Pancreas (tissue), 10 donors: Measurements from ENCODE around the gene TRAPPC6A. TPM values are rescaled to one million over a fixed set of nuclear protein-coding genes. Genes with fewer than 3 reads are reported as not detected.
A peak's percentile ranks its signal among the peaks of the same experiment; 100 is the strongest.

Experiments used
- ATAC-seq, 4 donors: fragments of 200-7000 bp; cut with Tn5 transposase; one replicate each; pipeline versions ENCODE4 v1.8.0 to v1.9.1; 2020; ENCODE audit warnings: mild to moderate bottlenecking in 4 of 4, moderate library complexity in 4 of 4
- DNase-seq, 6 donors: peaks; one replicate each; pipeline ENCODE4 v3.0.0-alpha.2; 2020
- FAIRE-seq: peaks from 2 replicates; lab custom pipeline; 2012; peaks lifted over from hg19 to GRCh38; lab: Jason Lieb, UNC
- H3K27ac ChIP-seq, 4 donors: fragments of 200-600 bp; sonication (generic); 1 replicate in 3 of 4; 2 replicates in 1 of 4; pipeline versions ENCODE4 v1.5.0 to v1.8.0; 2020
- H3K27me3 ChIP-seq, 4 donors: fragments of 200-600 bp; one replicate each; pipeline ENCODE4 v1.8.0; 2021
- H3K36me3 ChIP-seq, 3 donors: fragments of 200-600 bp; sonication (generic) in 1 of 3; one replicate each; pipeline versions ENCODE4 v1.5.0 to v1.8.0; 2020 to 2021
- H3K4me1 ChIP-seq, 3 donors: fragments of 200-600 bp; one replicate each; pipeline ENCODE4 v1.8.0; 2021
- H3K4me3 ChIP-seq, 4 donors: fragments of 200-600 bp; sonication (generic) in 2 of 4; one replicate each; pipeline versions ENCODE4 v1.5.0 to v1.8.0; 2020 to 2021
- H3K9me3 ChIP-seq, 4 donors: fragments of 200-600 bp; one replicate each; pipeline ENCODE4 v1.8.0; 2021
- WGBS, 2 donors: extraction: QIAGEN DNeasy Blood & Tissue Kit; methylation state at CpG; one replicate each; pipeline ENCODE4 v1.1.7; 2013; 5-methylcytosine and 5-hydroxymethylcytosine counted together
- intact Hi-C, 3 donors: fragments of 100-400 bp; cut with DNase I; formaldehyde crosslinking; loops; one replicate each; pipeline versions ENCODE4 v1.11.1 to v1.14.2; 2022
- polyA plus RNA-seq, 2 donors: library from polyadenylated mRNA; stranded (reverse); fragments of 200-250 nt; gene quantifications; one replicate each; pipeline ENCODE4 v1.2.3, GENCODE V29; 2013
- total RNA-seq, 6 donors: library from RNA; stranded (reverse); fragmentation: NEBNext Ultra II Directional in 4 of 6; extraction: Animal tissue kit (Norgen Biotek cat#: 25700) in 4 of 6; gene quantifications; one replicate each; pipeline versions ENCODE4 v1.2.1 to v1.2.4, GENCODE V29; 2021 to 2023
- TF ChIP-seq, protein P1 (sequence below), 4 donors: fragments of 200-600 bp; sonication (generic) in 3 of 4; IDR thresholded peaks; one replicate each; pipeline versions ENCODE4 v1.5.0 to v1.8.0; 2021; ENCODE audit warnings: antibody characterized with exemption in 4 of 4
- donor health status: healthy with polysubstance abuse.
- donor health status: DM: no; HTN: no; CAD: no; lungs with moderate emphysema.
- donor health status: DM: no; HTN: no; CAD: no.
- donor health status: control.
- donor health status: control.
- donor health status: Bipolar disorder and iron deficiency.
- donor health status: DM: yes; HTN: yes; CAD: no.
- donor health status: DM: no; HTN: no; CAD: no.
- donor health status: DM: no; HTN: no; CAD: no.
- donor health status: DM: yes; HTN: yes; CAD: no.

The TRAPPC6A gene
- total and polyA plus RNA-seq, 8 donors: 9.7 to 37.9 (median 14.1) TPM

DNA sequence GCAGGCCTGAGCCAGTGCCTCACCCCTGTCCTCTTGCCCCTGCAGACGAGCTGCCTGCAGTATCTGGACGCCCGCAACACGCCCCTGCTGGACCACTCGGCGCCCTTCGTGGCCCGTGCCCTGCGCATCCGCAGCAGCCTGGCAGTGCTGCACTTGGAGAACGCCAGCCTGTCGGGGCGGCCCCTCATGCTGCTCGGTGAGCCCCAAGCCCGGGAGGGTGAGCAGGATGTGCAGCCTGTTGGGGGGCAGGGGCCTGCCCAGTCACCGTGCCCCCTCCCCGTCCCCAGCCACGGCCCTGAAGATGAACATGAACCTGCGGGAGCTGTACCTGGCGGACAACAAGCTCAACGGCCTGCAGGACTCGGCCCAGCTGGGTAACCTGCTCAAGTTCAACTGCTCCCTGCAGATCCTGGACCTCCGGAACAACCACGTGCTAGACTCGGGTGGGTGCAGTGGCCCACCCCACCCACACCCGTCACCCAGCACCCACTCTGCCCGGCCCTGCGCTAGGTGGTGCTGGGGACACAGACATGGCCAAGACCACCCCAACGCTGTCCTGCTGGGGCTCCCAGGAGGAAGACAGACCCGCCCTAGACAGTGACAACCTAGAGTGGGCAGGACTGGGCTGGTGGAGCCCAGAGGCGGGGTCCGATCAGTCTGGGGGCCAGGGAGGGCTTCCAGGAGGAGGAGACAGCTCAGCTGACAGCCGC, 35.9 kb downstream of the TRAPPC6A start:
- no peaks in the 10 kb centered on the region for H3K9me3 ChIP-seq
- H3K4me3 ChIP-seq: no peak overlapping the region
- no peak for ATAC-seq
- no peak for FAIRE-seq
- intact Hi-C loops: no loop called here
- TF ChIP-seq, protein P1, sequence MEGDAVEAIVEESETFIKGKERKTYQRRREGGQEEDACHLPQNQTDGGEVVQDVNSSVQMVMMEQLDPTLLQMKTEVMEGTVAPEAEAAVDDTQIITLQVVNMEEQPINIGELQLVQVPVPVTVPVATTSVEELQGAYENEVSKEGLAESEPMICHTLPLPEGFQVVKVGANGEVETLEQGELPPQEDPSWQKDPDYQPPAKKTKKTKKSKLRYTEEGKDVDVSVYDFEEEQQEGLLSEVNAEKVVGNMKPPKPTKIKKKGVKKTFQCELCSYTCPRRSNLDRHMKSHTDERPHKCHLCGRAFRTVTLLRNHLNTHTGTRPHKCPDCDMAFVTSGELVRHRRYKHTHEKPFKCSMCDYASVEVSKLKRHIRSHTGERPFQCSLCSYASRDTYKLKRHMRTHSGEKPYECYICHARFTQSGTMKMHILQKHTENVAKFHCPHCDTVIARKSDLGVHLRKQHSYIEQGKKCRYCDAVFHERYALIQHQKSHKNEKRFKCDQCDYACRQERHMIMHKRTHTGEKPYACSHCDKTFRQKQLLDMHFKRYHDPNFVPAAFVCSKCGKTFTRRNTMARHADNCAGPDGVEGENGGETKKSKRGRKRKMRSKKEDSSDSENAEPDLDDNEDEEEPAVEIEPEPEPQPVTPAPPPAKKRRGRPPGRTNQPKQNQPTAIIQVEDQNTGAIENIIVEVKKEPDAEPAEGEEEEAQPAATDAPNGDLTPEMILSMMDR (IDR thresholded peaks at IDR 0.05): no peak
- H3K36me3 ChIP-seq: peaks cover 0 to 17% (median 0%) of the 10 kb centered on the region in 3 donors
- H3K4me1 ChIP-seq: no peaks in the 10 kb centered on the region
- no peaks in the 10 kb centered on the region for H3K27me3 ChIP-seq
- 91 to 95% methylated on average over 33 of the region's 33 CpGs for WGBS, 2 donors
- DNase-seq: peak in 1 of 6 donors; percentile 66
- H3K27ac ChIP-seq: no peak overlapping the region

DNA sequence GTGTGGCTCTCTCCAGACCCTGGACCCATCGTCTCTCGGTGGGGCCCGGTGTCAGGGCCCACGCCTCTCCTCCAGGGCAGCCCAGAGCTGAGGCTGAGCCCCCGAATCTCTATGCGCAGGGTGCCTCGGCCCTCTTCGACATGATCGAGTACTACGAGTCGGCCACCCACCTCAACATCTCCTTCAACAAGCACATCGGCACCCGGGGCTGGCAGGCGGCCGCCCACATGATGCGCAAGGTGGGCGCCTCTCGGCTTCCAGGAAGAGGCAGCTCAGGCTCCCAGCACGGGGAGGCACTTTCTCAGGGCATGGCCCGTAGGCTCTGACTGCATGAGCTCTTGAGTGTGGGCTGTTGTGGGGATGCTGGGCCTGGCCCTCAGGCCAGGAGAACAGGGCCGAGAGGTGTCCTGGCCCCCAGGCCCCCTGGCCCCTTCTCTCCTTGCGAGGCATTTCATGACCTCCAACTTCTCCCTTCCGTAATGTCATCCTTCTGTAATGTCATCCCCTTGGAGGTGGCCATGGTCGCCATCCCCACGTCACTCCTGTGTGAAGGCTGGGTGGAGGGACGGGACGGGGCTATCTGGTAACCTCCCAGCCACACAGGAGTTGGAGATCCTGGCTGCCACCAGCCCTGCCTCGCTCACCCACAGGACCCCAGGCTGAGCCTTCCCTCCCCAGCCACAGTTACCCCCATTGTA, 36.7 kb downstream of the TRAPPC6A start:
- no peak for ATAC-seq
- Histone ChIP-seq H3K36me3 (peaks cover 0 to 17% (median 0%) of the 10 kb centered on the region in 3 donors), H3K27ac (no peak overlapping the region), H3K4me1 (no peaks in the 10 kb centered on the region), H3K9me3 (no peaks in the 10 kb centered on the region), H3K4me3 (no peak overlapping the region), H3K27me3 (no peaks in the 10 kb centered on the region)
- DNase-seq: peak in 1 of 6 donors; percentile 61
- FAIRE-seq: no peak
- intact Hi-C loops: no loop called here
- TF ChIP-seq, protein P1 (IDR thresholded peaks at IDR 0.05): no peak
- 92 to 99% methylated on average over 26 to 28 of the region's 28 CpGs for WGBS, 2 donors

DNA sequence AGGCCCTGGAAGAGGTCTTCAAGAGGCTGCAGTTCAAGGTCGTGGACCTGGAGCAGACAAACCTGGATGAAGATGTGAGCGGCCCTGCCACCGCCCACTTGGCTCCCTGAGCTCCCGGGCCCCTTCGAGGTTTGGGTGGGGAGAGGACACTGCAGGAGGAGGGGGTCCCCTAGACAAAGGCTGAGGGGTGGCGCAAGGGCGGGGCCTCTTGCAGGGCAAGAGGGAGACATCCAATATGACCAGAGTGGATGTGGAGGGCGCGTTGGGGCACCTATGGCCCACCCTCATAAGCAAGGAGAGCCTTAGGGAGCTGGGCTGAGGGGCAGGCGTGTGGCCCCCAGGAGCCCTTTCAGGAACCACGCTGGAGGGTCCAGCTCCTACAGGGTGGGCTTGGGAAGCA, 37.5 kb downstream of the TRAPPC6A start:
- TF ChIP-seq, protein P1 (IDR thresholded peaks at IDR 0.05): no peak
- Histone ChIP-seq H3K27me3 (no peaks in the 10 kb centered on the region), H3K27ac (no peak overlapping the region), H3K4me3 (no peak overlapping the region), H3K36me3 (peaks cover 0 to 16% (median 0%) of the 10 kb centered on the region in 3 donors), H3K4me1 (no peaks in the 10 kb centered on the region), H3K9me3 (no peaks in the 10 kb centered on the region)
- WGBS, 2 donors: 89 to 90% methylated on average over 11 of the region's 11 CpGs
- FAIRE-seq (no peak), ATAC-seq (no peak), DNase-seq (no peak)
- intact Hi-C loops: no loop called here

DNA sequence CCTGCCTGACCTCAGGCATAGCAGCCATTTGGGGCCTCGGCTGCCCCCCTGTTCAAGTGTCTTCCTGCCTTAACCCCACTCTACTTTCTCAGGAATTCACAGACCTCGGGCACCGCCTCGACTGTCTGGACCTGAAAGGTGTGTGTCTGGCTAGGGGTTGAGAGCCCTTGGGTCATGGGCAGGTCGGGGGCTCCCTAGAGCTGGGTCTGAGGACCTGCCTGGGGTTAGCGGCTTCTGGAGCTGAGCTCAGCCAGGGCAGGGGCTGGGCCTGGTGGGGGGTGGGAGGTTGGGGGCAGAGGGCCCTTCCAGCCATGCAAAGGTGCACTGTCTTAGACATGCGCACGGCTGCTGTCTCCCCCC, 37.9 kb downstream of the TRAPPC6A start:
- WGBS, 2 donors: 88 to 95% methylated on average over 8 of the region's 8 CpGs
- TF ChIP-seq, protein P1 (IDR thresholded peaks at IDR 0.05): no peak
- Histone ChIP-seq H3K9me3 (no peaks in the 10 kb centered on the region), H3K27me3 (no peaks in the 10 kb centered on the region), H3K4me3 (no peak overlapping the region), H3K36me3 (peaks cover 0 to 12% (median 0%) of the 10 kb centered on the region in 3 donors), H3K4me1 (no peaks in the 10 kb centered on the region), H3K27ac (no peak overlapping the region)
- intact Hi-C loops: no loop called here
- DNase-seq (no peak), FAIRE-seq (no peak), ATAC-seq (no peak)
